ENCODE data around the gene CAPZB. TPM values are rescaled to one million over a fixed set of nuclear protein-coding genes. Genes with fewer than 3 reads are reported as not detected.

CAPZB gene
- polyA plus RNA-seq, 3 donors = 229 to 280 (median 234) TPM

DNA sequence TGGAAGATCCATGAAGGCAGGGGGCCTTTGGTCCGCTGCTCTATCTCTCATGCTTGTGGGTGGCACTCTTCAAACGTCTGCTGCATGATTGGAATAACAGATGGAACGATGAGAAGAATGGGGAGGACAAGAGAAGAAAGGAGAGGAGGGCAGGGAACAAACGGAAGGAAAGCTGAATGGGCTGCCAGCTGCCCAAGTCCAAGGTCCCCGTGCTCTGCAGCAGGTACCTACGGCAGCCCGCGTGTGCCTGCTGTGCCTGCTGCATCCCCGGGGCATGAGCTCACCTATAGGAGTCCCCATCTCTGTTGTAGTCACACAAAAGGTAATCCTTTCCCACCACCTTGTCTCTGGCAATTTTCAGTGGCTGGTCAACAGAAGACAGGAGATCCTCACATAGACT lies 100.1 kb downstream of the CAPZB start:
- DNase-seq (ENCODE audit: extremely low read depth in 1 of 11, low read depth in 9 of 11, low spot score in 4 of 11) = no peak

GRCh38 chr1:19384772-19385187 lies 100.6 kb downstream of the CAPZB start:
- DNase-seq (ENCODE audit: extremely low read depth in 1 of 11, low read depth in 9 of 11, low spot score in 4 of 11) = no peak

DNA sequence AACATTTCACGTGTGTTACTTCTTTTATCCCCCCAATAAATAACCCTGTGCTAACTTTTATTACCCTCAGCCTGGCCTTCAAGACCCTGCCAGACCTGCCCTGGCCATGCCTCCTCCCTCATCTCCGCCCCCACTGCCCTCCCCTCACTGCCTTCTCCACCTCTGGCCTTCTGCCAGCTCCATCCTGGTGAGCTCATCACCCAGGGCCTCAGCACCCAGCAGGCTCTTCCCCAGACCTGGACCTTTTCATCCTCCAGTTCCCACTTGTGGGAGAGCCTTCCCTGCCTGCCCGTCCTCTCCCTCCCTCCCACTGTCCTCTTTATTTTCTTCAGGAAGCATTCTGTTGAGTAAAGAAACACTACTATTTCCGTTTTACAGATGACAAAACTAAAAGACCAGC lies 101.2 kb downstream of the CAPZB start:
- peak in 2 of 11 donors; percentile 35 to 36 for DNase-seq (ENCODE audit: extremely low read depth in 1 of 11, low read depth in 9 of 11, low spot score in 4 of 11)

DNA sequence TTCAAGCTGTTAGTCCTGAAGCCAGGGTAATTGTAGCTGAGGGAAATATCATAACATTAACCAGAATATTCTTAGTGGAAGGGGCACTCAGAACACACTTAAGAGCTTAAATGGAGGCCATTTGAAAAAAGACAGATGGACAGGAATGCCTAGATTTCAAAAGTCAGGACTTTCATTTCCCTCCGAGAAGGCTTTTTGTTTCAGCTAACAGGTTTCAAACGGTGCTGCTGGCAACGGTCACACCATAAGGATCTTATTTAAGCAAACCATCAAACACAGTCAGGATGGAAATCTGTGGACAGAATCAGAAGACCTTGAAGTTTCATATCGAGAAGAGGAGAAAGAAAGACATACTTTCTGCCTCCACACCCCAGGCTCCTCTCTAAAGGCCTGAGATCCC lies 103.1 kb downstream of the CAPZB start:
- no peak for DNase-seq (ENCODE audit: extremely low read depth in 1 of 11, low read depth in 9 of 11, low spot score in 4 of 11)

- DNase-seq (ENCODE audit: extremely low read depth in 1 of 11, low read depth in 9 of 11, low spot score in 4 of 11) = no peak
Observed at GRCh38 chr1:19381261-19381660, 104.1 kb downstream of the CAPZB start.

DNA sequence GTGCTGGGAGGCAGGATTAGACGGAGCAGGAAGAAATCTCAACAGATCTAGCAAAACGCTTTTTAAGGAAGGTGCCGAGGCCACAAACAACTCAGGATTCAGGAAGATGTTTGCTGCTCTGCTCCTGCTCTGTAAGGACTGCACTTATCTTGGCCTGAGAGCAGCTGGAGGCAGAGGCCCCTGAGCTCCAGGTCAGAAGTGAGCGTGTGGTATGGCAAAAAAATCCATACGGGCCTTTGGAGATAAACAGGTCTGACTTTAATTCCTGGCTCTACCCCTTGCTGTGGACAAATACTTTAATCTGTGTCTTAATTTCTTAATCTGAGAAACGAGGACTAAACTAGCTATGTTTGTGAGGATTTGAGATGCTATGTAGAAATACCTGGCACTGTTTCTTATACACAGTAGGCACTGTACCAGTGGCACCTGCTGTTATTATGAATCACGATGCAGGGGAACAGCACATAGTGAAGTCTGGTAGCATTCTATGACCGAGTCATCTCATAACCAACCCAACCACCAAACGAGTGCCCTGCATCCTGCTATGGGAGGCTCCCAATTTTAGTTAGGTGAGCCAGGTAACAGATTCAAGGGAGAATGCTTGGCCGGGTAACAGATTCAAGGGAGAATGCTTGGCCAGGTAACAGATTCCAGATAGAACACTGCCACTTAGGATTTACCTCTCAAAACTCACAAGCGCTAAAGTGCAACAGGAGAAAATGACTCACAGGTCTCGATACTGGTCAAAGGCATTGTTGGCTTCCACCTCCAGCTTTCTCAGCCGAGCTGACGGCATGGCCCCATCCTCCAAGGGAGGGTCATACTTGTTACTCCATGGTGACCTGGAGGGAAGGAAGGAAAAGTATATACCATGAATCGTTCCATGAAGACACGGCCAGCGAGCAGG lies 107.3 kb downstream of the CAPZB start:
- DNase-seq (ENCODE audit: extremely low read depth in 1 of 11, low read depth in 9 of 11, low spot score in 4 of 11) = no peak

DNA sequence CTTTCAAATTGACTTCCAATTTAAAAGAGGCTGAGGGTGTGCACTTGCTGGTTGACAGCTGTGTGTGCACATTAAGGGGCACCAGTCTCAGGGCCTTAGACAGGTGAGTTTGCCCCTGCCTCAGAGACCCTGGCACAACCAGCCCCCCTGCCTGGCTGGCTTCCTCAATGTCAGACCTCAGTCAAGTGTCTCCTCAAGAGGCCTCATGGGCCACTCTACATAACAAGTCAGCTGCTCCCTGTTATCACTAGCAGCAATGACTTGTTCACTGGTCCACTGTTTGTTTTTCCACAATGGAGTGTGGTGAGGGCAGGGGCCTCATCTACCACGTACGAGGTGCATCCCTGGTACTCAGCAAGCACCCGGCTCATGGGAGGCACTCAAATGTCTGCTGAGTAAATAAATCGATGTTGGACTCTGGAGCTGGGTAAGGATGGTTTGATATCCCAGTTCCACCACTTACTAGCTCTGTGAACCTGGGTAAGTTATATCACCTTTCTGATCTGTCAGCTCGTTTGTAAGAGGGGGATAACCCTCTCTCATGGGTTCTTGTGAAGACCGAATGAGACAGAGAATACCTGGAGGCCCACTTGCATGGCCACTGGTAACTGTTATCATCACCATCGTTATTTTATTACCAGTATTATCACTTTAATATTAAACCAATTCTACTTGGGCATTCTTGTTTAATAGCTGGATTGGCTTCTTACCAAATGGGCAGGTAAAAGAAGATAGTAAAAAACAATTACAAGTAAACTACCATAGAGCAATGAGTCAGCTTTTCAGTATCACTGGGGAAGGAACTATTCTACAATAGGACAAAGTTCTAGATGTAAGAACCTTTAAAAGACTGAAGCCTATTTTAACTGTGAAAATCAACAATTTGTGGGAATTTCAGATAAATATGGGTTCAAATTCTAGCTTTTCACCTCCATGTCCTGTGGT lies 108.6 kb downstream of the CAPZB start:
- DNase-seq (ENCODE audit: extremely low read depth in 1 of 11, low read depth in 9 of 11, low spot score in 4 of 11) = no peak

DNA sequence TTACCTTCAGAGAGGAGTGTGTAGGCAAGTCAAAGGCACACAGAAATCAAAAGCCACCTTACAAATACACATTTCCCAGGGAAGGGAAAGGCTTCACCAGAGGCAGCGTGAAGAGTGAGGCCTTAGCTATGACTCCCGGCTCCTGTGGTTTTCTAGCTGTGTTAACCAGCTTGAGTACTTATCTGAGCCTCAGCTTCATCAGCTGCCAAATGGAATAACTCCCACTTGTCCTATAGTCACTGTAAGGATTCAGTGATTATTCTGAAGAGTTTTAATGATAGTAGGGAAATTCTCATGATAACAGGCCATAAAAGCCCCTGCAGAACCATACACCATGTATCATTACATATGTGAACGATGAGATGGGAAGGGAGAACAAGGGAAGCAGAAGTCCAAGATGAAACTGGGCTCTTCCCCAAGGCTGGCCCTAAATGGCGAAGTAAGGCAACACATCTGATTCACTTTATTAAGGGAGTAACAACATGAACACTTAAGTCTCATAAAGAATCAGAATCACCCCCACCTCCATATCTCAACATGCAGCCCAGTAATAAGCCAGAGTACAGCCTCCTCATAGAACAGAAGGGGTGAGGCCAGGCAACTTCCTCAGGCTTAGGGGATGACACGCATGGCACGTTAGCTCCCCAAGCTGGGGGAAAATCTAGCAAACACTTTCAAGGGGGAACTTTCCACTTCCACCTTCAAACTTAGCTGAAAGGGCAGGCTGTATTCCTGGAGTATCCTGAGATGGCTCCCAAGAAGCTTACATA lies 109.5 kb downstream of the CAPZB start:
- no peak for DNase-seq (ENCODE audit: extremely low read depth in 1 of 11, low read depth in 9 of 11, low spot score in 4 of 11)

DNA sequence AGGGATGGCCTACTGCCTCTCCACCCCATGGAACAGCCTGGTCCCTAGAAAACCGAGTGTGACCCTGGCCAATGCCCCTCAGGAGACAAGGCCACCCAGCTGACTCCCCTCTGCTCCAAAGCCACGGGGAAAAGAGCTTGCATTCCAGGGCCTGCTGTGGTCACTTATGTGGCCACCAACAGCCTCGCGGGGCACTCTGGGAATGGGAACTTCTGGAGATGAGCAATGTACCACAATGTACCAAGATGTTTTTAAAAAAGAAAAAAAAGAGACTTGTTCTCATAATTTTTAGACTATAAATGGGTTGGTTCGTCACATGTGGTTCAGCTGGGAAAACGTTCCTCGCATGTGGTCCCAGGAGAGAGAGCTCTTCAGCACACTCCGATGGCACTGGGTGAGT lies 110.4 kb downstream of the CAPZB start:
- no peak for DNase-seq (ENCODE audit: extremely low read depth in 1 of 11, low read depth in 9 of 11, low spot score in 4 of 11)

DNA sequence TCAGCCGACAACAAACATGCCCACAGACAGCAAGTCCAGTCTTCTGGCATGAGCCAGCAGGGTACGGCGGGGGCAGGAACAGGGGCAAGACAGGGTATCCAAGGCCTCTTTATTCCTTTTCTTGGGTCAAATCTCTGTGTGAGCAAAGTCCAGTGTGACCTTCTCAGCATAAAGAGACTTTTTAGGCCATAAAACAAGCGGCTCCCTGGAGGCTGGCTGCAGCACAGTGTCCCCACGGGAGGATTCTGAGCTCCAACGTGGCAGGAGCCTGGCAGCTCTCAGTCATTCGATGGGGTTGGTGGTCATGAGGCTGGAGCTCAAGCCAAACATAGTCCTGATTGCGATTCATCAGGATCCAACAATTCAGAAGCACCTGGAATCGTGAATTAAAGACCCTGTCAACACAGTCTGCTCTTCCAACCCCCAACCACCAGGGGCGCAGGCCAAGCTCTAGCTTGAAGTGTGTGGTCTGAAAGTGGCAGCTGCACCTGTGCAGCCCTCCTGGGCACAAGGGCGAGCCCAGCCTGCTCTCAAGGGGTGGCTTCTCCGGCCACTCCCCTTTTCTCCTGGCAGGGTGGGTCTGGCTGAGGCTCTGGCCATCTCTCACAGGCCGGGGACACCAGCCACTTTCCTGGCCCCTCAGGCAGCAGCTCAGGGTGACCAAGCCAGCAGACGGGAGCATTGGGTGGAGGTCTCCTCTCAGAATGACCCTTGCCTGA lies 111.1 kb downstream of the CAPZB start:
- DNase-seq (ENCODE audit: extremely low read depth in 1 of 11, low read depth in 9 of 11, low spot score in 4 of 11) = no peak

DNA sequence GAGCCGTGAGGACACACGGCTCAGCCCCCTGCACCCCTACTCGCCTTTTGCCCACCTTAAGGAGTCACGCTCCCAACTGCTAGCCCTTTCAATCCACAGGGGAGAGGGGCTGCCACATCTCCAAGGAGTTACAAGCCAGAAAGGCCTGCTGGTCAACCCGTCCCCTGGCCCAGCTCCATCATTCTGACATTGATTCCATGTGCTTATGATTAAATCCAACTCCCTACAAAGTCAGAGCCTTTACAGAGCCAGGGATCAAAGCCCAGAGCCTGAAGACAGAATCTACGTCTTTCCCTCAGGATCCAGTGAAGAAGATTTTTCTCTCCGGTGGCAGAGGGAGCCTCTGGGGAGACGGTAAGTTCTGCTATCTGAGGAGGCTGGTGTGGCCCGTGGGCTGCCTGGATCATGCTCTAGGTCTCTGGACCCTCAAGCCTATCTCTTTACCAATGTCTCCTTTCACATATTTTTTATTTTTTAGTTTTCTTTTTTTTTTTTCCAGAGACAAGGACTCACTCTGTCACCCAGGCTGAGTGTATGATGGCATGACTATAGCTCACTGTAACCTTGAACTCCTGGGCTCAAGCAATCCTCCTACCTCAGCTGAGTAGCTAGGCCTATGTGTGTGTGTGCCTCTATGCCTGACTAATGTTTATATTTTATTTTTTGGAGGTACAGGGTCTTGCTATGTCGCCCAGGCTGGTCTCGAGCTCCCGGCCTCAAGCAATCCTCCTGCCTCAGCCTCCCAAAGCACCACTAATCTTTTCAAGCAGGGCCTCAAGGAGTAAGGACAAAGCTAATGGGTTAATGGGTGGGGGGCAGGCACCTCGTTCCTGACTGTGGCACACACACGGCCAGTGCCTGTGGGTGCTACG lies 111.9 kb downstream of the CAPZB start:
- no peak for DNase-seq (ENCODE audit: extremely low read depth in 1 of 11, low read depth in 9 of 11, low spot score in 4 of 11)

DNA sequence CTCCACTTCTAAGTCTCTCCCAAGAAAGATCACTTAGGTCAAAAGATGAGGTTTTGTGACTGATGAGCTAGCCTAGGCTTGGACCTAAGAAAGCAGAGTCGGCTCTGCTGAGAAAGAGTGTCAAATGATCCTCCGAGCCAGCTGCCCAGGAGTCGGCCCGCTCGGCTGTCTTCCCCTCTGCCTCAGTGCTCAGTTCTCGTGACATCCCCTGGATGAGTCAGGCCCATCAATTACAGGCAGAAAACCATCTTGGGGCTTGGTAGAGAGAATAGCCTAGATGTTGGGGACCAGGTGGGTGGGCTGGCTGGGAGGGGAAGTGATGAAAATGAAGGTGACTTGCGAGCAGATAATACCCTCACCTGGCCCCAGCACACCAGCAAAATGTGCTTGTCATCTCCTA lies 112.7 kb downstream of the CAPZB start:
- no peak for DNase-seq (ENCODE audit: extremely low read depth in 1 of 11, low read depth in 9 of 11, low spot score in 4 of 11)

- DNase-seq (ENCODE audit: extremely low read depth in 1 of 11, low read depth in 9 of 11, low spot score in 4 of 11) = no peak
Observed at GRCh38 chr1:19372136-19372514, 113.2 kb downstream of the CAPZB start.

GRCh38 chr1:19371226-19372135 lies 113.9 kb downstream of the CAPZB start:
- DNase-seq (ENCODE audit: extremely low read depth in 1 of 11, low read depth in 9 of 11, low spot score in 4 of 11) = no peak

DNA sequence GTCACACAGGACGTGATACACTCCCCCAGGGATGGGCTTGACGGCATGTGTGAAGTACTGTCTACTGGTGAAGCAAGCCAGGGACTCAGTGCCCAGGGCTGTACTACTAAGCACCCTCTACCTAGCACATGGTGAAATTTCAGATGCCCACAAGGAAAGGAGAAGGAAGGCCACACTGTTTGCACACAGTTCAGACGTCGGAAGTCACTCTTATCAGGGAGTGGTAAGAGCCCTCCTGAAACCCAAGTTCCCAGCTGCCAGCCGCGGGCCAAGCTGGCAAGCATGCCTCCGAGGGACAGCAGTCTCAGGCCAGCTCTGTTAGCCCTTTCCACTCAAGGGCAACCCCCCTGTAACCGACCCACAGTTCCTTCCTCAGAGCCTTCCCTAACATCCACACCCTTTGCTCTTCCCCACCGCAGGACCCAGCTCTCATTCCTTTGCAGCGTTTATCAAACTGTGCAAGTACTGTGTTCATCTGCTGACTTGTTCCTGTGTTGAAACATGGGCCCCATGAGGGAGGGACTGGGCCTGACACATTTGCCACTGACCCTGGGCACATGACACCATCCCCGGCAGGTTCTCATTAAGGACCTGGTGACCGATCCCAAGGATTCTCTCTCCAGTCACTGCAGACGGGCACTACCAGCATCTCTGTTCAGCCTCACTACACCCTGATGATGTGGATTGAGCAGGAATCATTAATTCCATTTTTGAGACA lies 114.7 kb downstream of the CAPZB start:
- DNase-seq (ENCODE audit: extremely low read depth in 1 of 11, low read depth in 9 of 11, low spot score in 4 of 11) = no peak

- DNase-seq (ENCODE audit: extremely low read depth in 1 of 11, low read depth in 9 of 11, low spot score in 4 of 11) = no peak
Observed at GRCh38 chr1:19369396-19370090, 115.8 kb downstream of the CAPZB start.
